ENCODE measurements around the gene TCF19. TPM values are rescaled to one million over a fixed set of nuclear protein-coding genes. Genes with fewer than 3 reads are reported as not detected.
A peak's percentile ranks its signal among the peaks of the same experiment; 100 is the strongest.

Gene TCF19
- polyA plus RNA-seq, 3 donors: 14.9 to 21.0 (median 17.4) TPM

DNA sequence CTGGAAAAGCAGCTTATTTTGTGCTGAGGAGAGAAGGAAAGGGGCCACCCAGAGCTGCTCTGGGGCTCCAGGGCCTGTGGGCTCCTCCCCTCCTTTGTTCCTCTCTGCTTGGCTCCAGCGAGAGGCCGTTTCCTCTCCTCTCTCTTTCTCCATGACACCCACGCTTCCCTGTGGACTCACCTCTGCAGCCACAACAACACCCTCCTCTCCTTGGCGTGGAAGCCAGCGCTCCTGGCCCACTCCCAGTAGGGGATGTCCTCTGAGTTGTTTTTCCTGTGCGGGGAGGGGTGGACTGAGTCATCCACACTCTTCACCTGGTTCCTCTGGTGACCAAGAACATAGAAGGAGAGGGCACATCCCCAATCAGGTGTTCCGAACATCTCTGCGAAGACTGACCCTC lies 33.2 kb upstream of the TCF19 start:
- no peak for DNase-seq (ENCODE audit: extremely low read depth in 1 of 11, low read depth in 9 of 11, low spot score in 4 of 11)

DNA sequence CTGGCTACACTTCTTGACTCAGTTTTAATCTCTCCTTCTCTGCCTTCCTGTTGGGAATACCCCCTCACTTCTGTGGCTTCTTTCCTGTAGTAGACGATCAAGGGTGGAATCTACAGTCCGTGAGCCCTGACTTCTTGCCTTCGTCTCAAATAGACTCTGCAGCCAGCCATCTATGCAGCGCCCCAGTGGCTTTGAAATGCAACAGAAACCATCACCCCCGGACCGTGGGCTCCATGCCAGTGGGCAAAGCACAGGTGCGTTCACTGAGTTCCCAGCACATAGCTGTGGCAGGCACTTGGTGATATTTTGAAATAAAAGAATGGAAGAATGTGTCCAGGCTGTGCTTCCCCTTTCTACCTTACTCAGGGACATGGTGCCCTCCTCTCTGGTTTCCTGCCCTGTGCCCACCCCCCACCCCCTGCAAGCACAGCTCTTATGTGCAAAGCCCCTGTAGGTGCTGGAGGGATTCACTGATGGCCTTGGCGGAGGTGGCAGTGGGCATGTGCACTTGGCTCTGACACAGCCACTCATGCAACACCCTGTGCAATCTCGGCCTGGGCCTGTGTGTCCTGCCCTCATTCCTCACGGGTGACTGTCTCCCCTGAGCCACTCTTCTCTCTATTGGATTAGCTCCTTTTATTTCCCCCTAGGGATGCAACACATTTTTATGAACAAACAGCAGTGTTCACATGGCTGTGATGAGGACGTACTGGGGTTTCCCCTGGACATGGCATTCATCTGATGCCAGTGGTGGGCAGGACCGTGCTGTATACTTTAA lies 32.6 kb upstream of the TCF19 start:
- no peak for DNase-seq (ENCODE audit: extremely low read depth in 1 of 11, low read depth in 9 of 11, low spot score in 4 of 11)

DNA sequence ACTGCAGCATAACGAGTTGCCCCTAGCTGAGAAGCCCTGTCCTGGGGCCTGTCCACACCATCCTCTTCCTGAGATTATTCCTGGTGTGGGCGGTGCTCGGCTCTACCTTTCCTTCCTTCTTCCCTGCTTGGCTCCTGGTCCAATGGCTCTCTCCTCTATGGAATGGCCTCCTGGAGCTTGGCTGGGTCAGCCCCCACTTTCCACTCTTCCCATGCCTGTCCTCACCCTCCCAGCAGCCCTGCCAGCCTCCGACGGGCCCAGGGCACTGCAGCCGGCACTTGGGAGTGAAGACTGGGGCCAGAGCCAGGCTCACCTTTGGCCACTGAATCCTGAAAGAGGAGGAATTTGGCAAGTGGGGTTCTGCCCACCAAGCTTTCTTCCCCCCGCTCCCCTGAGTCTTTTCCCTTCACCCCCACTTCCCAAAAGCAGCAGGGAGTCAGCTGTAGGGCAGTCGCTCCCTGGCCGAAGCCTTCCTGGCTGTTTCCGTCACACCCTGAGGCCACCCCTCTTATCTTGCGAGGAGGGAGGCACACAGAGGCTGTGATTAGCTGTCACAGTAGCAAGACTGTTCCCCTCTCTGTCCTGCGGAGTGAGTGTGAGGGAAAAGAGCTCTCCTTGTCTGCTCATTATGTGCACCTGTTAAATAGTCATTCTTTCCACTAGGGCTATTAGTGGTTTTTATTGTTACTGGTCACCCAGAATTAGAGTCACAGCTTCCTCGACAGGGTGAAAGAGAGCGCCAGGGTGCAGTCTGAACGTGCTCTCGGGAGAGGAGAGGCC lies 31.8 kb upstream of the TCF19 start:
- no peak for DNase-seq (ENCODE audit: extremely low read depth in 1 of 11, low read depth in 9 of 11, low spot score in 4 of 11)

- DNase-seq (ENCODE audit: extremely low read depth in 1 of 11, low read depth in 9 of 11, low spot score in 4 of 11): peak in 5 of 11 donors; percentile 34 to 52 (median 38)
These were observed 30.2 kb upstream of the TCF19 start for GRCh38 chr6:31128093-31128676.

- DNase-seq (ENCODE audit: extremely low read depth in 1 of 11, low read depth in 9 of 11, low spot score in 4 of 11): no peak
These were observed 29.3 kb upstream of the TCF19 start for GRCh38 chr6:31129130-31129529.

DNA sequence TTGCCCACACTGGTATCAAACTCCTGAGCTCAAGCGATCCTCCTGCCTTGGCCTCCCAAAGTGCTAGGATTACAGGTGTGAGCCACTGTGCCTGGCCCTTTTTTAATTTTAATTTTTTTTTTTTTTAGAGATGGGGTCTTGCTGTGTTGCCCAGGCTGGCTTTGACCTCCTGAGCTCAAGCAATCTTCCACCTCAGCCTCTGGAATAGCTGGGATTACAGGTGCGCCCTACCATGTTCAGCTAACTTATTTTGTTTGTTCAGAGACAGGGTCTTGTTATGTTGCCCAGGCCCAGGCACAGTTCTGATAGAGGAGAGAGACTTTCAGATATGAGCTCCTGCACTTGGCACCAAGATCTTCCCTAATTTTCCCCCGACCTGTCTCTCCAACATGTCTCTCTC lies 27.6 kb upstream of the TCF19 start:
- no peak for DNase-seq (ENCODE audit: extremely low read depth in 1 of 11, low read depth in 9 of 11, low spot score in 4 of 11)

DNA sequence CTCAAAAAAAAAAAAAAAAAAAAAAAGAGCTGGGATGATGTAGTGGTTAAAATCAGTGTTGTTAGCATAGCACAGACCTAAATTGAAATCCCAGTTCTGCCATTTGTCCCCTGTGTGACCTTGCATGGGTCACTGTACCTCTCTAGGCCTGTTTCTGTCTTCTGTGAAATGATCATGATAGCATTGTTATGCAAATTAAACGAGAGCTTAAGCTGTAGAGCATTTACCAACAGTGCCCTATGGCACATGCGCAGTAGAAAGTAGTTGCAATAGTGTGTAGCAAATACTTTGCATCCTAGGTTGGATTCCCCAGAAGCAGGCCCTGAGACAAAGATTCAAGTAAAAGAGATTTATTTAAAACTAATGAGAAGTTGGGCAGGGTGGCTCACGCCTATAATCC lies 26.8 kb upstream of the TCF19 start:
- no peak for DNase-seq (ENCODE audit: extremely low read depth in 1 of 11, low read depth in 9 of 11, low spot score in 4 of 11)

- no peak for DNase-seq (ENCODE audit: extremely low read depth in 1 of 11, low read depth in 9 of 11, low spot score in 4 of 11)
These were observed 25.6 kb upstream of the TCF19 start for GRCh38 chr6:31132806-31133205.

- DNase-seq (ENCODE audit: extremely low read depth in 1 of 11, low read depth in 9 of 11, low spot score in 4 of 11): no peak
These were observed 22.7 kb upstream of the TCF19 start for GRCh38 chr6:31135710-31136109.

- DNase-seq (ENCODE audit: extremely low read depth in 1 of 11, low read depth in 9 of 11, low spot score in 4 of 11): no peak
These were observed 19.4 kb upstream of the TCF19 start, which contains the start of gene PSORS1C2 for GRCh38 chr6:31138982-31139381. TSS of gene PSORS1C2 (minus strand) at chr6:31139066. CDS start at chr6:31139026, 40 bp downstream.

GRCh38 chr6:31139599-31139998 lies 18.8 kb upstream of the TCF19 start:
- DNase-seq (ENCODE audit: extremely low read depth in 1 of 11, low read depth in 9 of 11, low spot score in 4 of 11): no peak

GRCh38 chr6:31140643-31141042 lies 17.7 kb upstream of the TCF19 start:
- no peak for DNase-seq (ENCODE audit: extremely low read depth in 1 of 11, low read depth in 9 of 11, low spot score in 4 of 11)

DNA sequence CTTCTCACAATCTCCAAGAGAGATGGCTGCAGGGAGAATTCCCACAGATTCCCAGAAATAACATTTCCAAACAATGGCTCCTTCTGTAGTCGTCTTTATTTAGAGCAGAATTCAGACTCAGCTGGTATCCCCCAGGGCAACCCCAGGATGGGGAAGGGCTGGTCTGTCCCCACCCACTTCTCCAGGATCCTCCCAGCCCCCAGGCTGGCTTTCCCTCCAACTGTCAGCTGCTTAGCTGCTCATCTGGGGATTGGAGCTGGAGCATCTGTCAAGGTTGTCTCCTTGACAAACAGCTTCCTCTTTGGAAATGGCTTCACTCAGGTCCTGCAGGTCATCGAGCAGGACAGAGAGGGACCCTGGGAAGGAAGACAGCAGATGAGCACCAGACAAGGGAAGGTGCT lies 16.0 kb upstream of the TCF19 start:
- DNase-seq (ENCODE audit: extremely low read depth in 1 of 11, low read depth in 9 of 11, low spot score in 4 of 11): no peak

GRCh38 chr6:31143148-31143547 lies 15.2 kb upstream of the TCF19 start:
- no peak for DNase-seq (ENCODE audit: extremely low read depth in 1 of 11, low read depth in 9 of 11, low spot score in 4 of 11)

- no peak for DNase-seq (ENCODE audit: extremely low read depth in 1 of 11, low read depth in 9 of 11, low spot score in 4 of 11)
These were observed 14.0 kb upstream of the TCF19 start for GRCh38 chr6:31144296-31144969.

GRCh38 chr6:31144970-31145340 lies 13.4 kb upstream of the TCF19 start:
- DNase-seq (ENCODE audit: extremely low read depth in 1 of 11, low read depth in 9 of 11, low spot score in 4 of 11): no peak

GRCh38 chr6:31145386-31145785 lies 13.0 kb upstream of the TCF19 start:
- DNase-seq (ENCODE audit: extremely low read depth in 1 of 11, low read depth in 9 of 11, low spot score in 4 of 11): no peak

- no peak for DNase-seq (ENCODE audit: extremely low read depth in 1 of 11, low read depth in 9 of 11, low spot score in 4 of 11)
These were observed 8.5 kb upstream of the TCF19 start for GRCh38 chr6:31149827-31150447.

GRCh38 chr6:31152781-31153180 lies 5.6 kb upstream of the TCF19 start:
- peak in 1 of 11 donors; percentile 43 for DNase-seq (ENCODE audit: extremely low read depth in 1 of 11, low read depth in 9 of 11, low spot score in 4 of 11)
